Activated naive CD4-positive, alpha-beta T cell (primary cell): ENCODE results near the gene ADAMTS7.
A peak's percentile ranks its signal among the peaks of the same experiment; 100 is the strongest.
"Not testable (repeated sequence)": the region's sequence is repeated elsewhere in the genome, so short reads cannot be mapped to it uniquely, and the experiment has no call there.

Source experiments
- DNase-seq, 4 experiments: peaks; one replicate each; lab custom pipeline; 2025; lab: John Stamatoyannopoulos, UW

Gene ADAMTS7

GRCh38 chr15:78766041-78766440, 45.2 kb downstream of the ADAMTS7 start:
- no peak for DNase-seq

DNA sequence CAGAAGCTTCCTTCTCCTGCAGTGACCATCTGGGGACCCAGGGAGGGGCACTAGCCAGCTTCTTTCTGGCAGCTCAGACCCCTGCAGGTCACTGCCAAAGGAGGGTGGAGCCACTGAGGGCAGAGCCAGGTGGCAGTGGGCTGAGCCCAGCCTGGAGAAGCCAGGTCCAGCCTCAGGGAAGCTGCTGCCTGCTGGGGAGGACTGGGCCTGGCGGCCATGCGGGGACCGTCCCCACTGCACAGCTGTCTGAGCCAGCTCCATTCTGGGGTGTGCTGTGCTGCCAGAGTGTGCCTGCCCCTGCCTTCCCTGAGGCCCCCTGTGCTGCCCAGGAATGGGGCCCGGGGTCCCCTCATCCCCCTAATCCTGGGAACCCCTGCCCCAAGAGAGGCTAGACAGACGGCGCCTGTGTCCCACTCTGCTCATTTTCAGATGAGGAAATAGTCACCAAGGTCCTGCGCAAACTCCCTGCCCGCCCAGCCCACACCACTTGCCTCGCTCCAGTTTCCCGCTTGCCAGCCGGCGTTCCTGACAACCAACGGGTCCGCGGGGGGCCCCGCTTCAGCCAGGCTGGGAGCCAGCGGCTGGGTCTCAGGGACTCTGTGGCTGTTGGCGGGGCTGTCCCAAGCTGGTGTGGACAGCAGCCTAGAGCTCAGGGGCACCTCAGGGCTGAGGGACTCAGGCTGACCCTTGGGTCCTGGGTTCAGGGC, 46.0 kb downstream of the ADAMTS7 start:
- not testable (repeated sequence) for DNase-seq

- not testable (repeated sequence) for DNase-seq
Measured at GRCh38 chr15:78764340-78765153, 46.7 kb downstream of the ADAMTS7 start.

- no peak for DNase-seq
Measured at GRCh38 chr15:78763796-78764241, 47.4 kb downstream of the ADAMTS7 start.

DNA sequence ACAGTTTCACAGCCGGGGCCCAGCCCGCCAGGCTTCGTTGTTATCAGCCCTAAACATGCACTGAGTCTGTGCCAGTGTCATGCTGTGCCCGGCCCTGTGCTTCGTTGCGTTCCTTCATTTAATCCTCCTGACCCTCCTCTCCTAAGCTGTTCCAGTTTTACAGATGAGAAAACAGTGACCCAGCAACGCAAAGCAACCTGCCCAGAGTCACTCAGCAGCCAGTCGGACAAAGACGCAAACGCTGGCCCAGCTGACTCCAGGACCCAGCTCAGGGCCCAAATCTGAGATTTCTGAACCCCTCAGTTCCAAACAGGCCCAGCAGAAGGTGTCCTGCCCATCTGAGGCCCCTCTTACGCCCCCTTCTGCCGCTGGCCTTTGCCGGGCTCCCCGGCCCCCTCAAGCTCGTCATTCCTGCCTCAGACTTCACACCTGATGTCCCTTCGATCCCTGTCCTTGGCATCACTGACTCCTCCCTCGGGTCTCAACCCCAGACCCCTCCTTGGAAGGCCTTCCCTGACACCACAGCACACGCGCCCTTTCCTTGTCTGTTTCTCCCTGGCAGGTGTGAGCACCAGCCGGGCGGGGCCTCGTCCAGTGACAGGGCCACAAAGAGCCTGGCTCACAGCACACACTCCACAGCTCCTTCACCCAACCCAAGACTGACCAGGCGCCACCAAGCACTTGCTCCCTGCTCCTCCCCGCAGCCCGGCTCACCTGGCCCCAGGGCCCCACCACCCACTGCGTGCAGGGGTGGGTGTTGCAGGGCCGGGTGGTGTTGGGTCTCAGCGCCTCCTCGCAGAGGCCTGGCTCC, 48.1 kb downstream of the ADAMTS7 start:
- DNase-seq = no peak

DNA sequence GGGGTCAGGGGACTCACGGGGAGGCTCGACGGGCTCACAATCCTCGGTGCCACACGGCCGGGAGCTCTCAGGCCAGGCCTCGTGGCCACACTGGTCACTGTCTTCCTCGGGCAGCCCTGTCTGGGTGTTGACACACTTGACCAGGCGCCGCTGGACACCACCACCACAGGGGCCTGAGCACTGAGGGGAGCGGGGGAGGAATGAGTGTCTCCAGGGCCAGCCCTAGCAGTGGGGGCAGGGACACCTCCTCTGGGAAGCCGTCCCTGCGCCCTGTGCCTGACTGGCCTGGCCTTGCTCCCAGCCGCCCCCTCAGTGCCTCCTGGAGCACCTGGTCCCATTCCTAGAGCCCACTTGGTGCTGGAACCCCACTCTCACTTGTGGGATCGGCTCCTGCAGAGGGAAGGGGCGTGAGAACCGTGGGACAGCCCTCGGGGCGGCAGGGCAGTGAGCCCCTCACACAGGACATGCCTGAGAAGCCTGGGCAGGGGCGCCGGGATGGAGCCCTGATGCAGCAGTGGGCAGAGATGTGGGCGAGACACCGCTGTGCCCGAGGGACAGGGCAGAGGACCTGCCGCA, 48.8 kb downstream of the ADAMTS7 start:
- not testable (repeated sequence) for DNase-seq

- DNase-seq = no peak
Measured at GRCh38 chr15:78761891-78762385, 49.3 kb downstream of the ADAMTS7 start.

DNA sequence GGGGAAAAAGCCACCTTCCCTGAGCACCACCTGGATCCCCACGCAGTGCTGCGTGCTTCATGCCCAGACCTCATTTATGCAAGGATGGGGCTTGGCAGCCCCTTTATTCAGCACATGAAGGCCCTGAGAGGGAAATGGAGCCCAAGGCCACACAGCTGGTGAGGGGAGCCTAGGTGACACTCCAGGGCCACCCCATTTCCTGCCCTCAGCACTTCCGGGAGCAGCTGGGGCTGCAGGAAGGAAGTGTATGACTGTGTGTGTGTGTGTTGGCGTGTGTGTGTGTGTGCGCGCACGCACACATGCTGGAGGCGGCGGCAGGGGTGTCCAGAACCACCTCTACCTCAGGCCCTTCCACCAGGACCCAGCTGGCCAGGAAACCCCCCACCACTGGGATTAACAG, 49.8 kb downstream of the ADAMTS7 start:
- peak; percentile 19 to 70 (median 40) for DNase-seq

GRCh38 chr15:78761020-78761419, 50.2 kb downstream of the ADAMTS7 start:
- no peak for DNase-seq

DNA sequence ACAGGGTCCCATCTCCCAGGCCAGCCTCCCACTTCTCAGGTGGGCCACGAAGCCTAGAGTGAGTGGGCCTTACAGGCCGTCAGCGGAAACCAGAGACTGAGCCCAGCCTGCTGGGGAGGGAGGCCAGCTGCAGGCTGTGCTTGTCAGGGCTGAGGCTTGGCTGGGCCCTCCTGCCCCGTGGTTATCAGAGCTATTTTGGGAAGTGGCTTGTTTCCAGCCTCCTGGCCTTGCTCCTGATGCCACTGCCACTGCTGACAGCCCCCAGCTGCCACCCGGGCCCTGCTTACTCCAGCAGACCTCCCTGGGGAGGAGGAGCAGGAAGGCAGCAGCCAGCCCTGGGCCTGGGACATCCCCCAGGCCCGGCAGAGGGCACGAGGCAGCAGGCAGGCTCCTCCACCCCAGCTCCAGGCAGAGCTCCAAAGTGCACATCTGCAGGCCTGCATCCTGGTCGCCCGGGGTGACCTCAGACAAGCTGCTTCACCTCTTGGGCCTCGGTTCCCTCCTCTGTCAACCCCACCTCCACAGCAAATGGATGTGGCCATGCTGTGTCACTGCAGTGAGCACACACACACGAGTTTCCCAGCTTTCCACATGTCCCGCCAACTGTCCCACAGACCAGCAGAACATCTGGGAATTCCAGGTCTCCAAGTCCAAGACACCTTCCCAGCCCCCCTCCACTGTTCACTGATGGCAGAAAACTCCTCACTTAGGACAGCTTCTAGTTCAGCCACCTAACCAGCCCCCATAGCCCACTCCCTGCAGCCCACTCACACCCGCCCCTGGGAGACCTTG, 51.0 kb downstream of the ADAMTS7 start:
- not testable (repeated sequence) for DNase-seq

DNA sequence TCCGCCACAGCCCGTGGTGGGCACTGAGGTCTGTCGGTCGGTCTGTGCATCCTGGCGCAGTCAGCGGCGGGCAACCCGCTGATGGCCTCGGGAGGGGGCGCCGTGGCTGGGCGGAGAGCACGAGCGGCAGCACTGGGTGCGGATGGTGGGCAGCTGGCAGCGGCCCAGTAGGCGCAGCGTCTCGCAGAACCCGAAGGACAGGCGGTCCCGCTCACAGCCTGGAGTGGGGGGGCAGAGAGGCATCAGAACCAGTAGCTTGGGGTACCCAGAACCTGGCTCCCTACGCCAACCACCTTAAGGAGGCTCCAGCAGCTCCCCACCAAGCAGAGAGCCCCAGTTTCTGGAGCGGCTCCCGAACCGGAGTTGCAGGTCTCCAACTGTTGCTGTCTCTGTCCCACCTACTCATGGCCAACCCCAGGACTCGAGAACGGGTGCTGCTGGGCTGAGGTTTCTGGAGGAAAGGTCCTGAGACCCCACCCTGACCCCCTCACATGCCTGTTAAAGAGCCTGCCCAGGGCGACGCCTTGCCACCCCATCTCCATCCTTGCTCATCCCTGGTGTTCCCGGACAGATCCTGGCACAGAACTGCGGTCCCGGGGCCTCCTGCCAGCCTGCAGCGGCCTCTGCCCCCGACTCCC, 51.8 kb downstream of the ADAMTS7 start:
- not testable (repeated sequence) for DNase-seq

- not testable (repeated sequence) for DNase-seq
Measured at GRCh38 chr15:78758486-78759200, 52.6 kb downstream of the ADAMTS7 start.

GRCh38 chr15:78758084-78758483, 53.2 kb downstream of the ADAMTS7 start:
- not testable (repeated sequence) for DNase-seq

DNA sequence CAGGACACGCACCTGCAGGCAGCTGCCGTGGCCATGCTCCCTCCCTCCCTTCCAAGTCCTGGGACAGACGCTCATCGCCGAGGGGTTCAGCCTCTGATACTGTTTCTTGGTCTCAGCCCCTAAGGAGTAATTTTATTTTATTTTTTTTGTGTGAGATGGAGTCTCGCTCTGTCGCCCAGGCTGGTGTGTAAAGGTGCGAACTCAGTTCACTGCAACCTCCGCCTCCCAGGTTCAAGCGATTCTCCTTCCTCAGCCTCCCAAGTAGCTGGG, 53.7 kb downstream of the ADAMTS7 start:
- DNase-seq = no peak

DNA sequence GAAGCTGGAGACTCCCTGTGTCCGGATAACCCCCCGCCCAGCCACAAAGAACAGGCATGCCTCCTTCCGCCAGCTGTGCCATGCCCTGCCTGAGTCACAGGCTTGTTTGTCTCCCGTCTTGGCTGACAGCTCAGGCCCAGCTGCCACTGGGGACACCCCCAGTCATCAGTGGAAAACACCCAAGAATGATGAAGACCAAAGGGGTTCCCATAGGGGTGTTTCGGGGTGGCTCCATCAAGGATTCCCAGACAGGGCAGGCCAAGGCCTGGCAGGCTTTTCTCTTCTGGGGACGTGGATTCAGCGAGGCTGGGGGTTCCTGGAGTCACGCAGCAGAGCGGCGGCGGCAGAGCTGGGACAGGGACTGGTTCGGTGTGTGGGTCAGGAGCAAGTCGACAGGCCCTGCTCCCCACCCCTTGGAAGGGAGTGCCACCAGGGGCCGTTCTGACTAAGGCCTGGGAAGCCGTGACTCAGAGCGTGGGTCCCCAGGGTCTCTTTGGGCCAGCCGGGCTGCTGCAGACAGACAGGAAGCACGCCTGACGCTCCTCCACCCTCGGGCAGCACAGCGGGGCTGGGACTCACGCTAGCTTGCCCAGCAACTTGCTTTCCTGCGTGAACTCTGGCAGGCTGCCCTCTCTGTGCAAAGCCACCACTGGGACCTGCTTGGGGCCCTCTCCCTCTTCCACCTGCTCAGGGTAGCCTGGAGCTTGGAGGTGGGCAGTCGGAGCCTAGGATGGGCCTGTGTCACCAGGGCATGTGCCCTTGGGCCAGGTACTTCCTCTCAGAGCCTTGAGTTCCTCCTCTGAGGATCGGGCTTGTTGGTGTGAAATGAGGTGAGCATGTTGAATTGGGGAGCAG, 54.3 kb downstream of the ADAMTS7 start:
- not testable (repeated sequence) for DNase-seq

- peak in 2 of 4 experiments; percentile 10 to 18 for DNase-seq
Measured at GRCh38 chr15:78755900-78756591, 55.2 kb downstream of the ADAMTS7 start.

- DNase-seq = not testable (repeated sequence)
Measured at GRCh38 chr15:78754637-78755280, 56.5 kb downstream of the ADAMTS7 start.
